HFFc6 (cell line): ENCODE measurements around the gene SARS1. TPM values are rescaled to one million over a fixed set of nuclear protein-coding genes. Genes with fewer than 3 reads are reported as not detected.

ENCODE experiments used
- DNase-seq: peaks from one replicate; pipeline ENCODE4 v3.0.0-alpha.2; 2018
- H3K27ac Mint-ChIP-seq: 2 replicates; pipeline ENCODE4 v1.8.0; 2020; ENCODE audit warnings: mild to moderate bottlenecking, mixed read lengths
- H3K27me3 Mint-ChIP-seq: 2 replicates; pipeline ENCODE4 v1.8.0; 2021; ENCODE audit warnings: mild to moderate bottlenecking, moderate library complexity, mixed read lengths; ENCODE audit not compliant: insufficient read depth
- H3K36me3 Mint-ChIP-seq: 2 replicates; pipeline ENCODE4 v1.8.0; 2021; ENCODE audit warnings: low read depth, mixed read lengths
- H3K4me1 Mint-ChIP-seq: 2 replicates; pipeline ENCODE4 v1.8.0; 2020; ENCODE audit warnings: low read depth, mixed read lengths
- H3K4me3 Mint-ChIP-seq: 2 replicates; pipeline ENCODE4 v1.8.0; 2020; ENCODE audit warnings: mild to moderate bottlenecking, moderate library complexity, mixed read lengths
- H3K9me3 Mint-ChIP-seq: 2 replicates; pipeline ENCODE4 v1.8.0; 2020; ENCODE audit warnings: mild to moderate bottlenecking, mixed read lengths
- CTCF ChIP-seq: fragments of 200-600 bp; sonication (generic); IDR thresholded peaks from 2 replicates; pipeline ENCODE4 v1.5.0; 2021; ENCODE audit warnings: antibody characterized with exemption, mild to moderate bottlenecking
- total RNA-seq, 6 experiments: library from RNA; stranded (reverse); fragmentation: NEBNext Ultra II Directional; extraction: Animal tissue kit (Norgen Biotek cat#: 25700); gene quantifications; 2 replicates in 1 of 6; 3 replicates in 5 of 6; pipeline ENCODE4 v1.2.3, GENCODE V29; 2021

SARS1 gene
- total RNA-seq, 6 experiments from 2014 or later = 165 to 194 (median 176) TPM

GRCh38 chr1:109193653-109194590 is 19.8 kb upstream of the SARS1 start:
- no peak overlapping the region for H3K4me3 Mint-ChIP-seq
- no peak overlapping the region for H3K27ac Mint-ChIP-seq
- DNase-seq = no peak
- peaks cover 33% of the 10 kb centered on the region for H3K4me1 Mint-ChIP-seq
- no peaks in the 10 kb centered on the region for H3K9me3 Mint-ChIP-seq
- no peaks in the 10 kb centered on the region for H3K36me3 Mint-ChIP-seq
- peak; percentile 79 for TF ChIP-seq CTCF
- H3K27me3 Mint-ChIP-seq = no peaks in the 10 kb centered on the region; the same call in none of the 2 replicates

GRCh38 chr1:109197158-109198042 is 16.3 kb upstream of the SARS1 start:
- Mint-ChIP-seq H3K36me3 (no peaks in the 10 kb centered on the region), H3K27ac (peak overlapping the region; percentile 96), H3K4me3 (peak overlapping the region; percentile 73), H3K27me3 (no peaks in the 10 kb centered on the region; the same call in none of the 2 replicates), H3K9me3 (no peaks in the 10 kb centered on the region), H3K4me1 (peaks cover 41% of the 10 kb centered on the region)
- peak; percentile 99 for DNase-seq
- no peak for TF ChIP-seq CTCF

GRCh38 chr1:109198043-109198695 is 15.5 kb upstream of the SARS1 start:
- Mint-ChIP-seq H3K4me1 (peaks cover 41% of the 10 kb centered on the region), H3K27me3 (no peaks in the 10 kb centered on the region; the same call in none of the 2 replicates), H3K27ac (peak overlapping the region; percentile 96), H3K9me3 (no peaks in the 10 kb centered on the region), H3K36me3 (no peaks in the 10 kb centered on the region), H3K4me3 (peak overlapping the region; percentile 73)
- peak; percentile 84 for DNase-seq
- TF ChIP-seq CTCF = peak; percentile 13; the same call in 1 of the 2 replicates

GRCh38 chr1:109198745-109199144 is 15.0 kb upstream of the SARS1 start:
- H3K4me1 Mint-ChIP-seq = peaks cover 41% of the 10 kb centered on the region
- peak overlapping the region; percentile 96 for H3K27ac Mint-ChIP-seq
- no peaks in the 10 kb centered on the region for H3K36me3 Mint-ChIP-seq
- no peak for TF ChIP-seq CTCF
- H3K27me3 Mint-ChIP-seq = no peaks in the 10 kb centered on the region; the same call in 1 of the 2 replicates
- no peaks in the 10 kb centered on the region for H3K9me3 Mint-ChIP-seq
- H3K4me3 Mint-ChIP-seq = peak overlapping the region; percentile 73
- peak; percentile 30 for DNase-seq

- H3K4me3 Mint-ChIP-seq = no peak overlapping the region
- H3K4me1 Mint-ChIP-seq = peaks cover 41% of the 10 kb centered on the region
- no peaks in the 10 kb centered on the region; the same call in 1 of the 2 replicates for H3K27me3 Mint-ChIP-seq
- DNase-seq = no peak
- no peak overlapping the region for H3K27ac Mint-ChIP-seq
- H3K9me3 Mint-ChIP-seq = no peaks in the 10 kb centered on the region
- no peaks in the 10 kb centered on the region for H3K36me3 Mint-ChIP-seq
- no peak for TF ChIP-seq CTCF
These were observed 14.0 kb upstream of the SARS1 start for GRCh38 chr1:109199710-109200109.
